Endothelial cell of umbilical vein (primary cell): ENCODE data around the gene RBM20.

Experiments
- EZH2 ChIP-seq: IDR thresholded peaks from 2 replicates; pipeline ENCODE4 v1.6.1; 2012; ENCODE audit warnings: borderline replicate concordance, low read depth, mild to moderate bottlenecking, moderate library complexity, low read length, inconsistent platforms; ENCODE audit not compliant: severe bottlenecking
- GATA2 ChIP-seq: IDR thresholded peaks from 2 replicates; pipeline ENCODE4 v1.7.0; 2011; ENCODE audit warnings: low read depth, mild to moderate bottlenecking, moderate library complexity, mixed read lengths, low read length; ENCODE audit not compliant: insufficient read length, insufficient read depth
- JUN ChIP-seq: IDR thresholded peaks from 2 replicates; pipeline ENCODE4 v1.6.1; 2011; ENCODE audit warnings: borderline replicate concordance, low read depth; ENCODE audit not compliant: insufficient read length, insufficient read depth
- POLR2A ChIP-seq: IDR thresholded peaks from 2 replicates; pipeline ENCODE4 v1.6.1; 2012; ENCODE audit warnings: low read depth, mild to moderate bottlenecking, control low read depth, low read length
- POLR2AphosphoS5 ChIP-seq: IDR thresholded peaks from 2 replicates; pipeline ENCODE4 v1.6.1; 2012; ENCODE audit warnings: low read depth, mild to moderate bottlenecking, control low read depth, low read length, moderate library complexity; ENCODE audit not compliant: insufficient read depth
- TF ChIP-seq, protein P1 (sequence below), 2 donors: IDR thresholded peaks; 1 replicate in 1 of 2; 2 replicates in 1 of 2; pipeline ENCODE4 v1.5.1; 2011; ENCODE audit warnings: low read length in 2 of 2, mild to moderate bottlenecking in 2 of 2, moderate library complexity in 2 of 2, control low read depth in 1 of 2, inconsistent platforms in 1 of 2, low read depth in 1 of 2; ENCODE audit not compliant: insufficient read depth in 1 of 2; ENCODE audit errors: extremely low read depth in 1 of 2
- TF ChIP-seq, protein P2 (sequence below): IDR thresholded peaks from 2 replicates; pipeline ENCODE4 v1.6.1; 2011; ENCODE audit not compliant: insufficient read depth, insufficient read length

DNA sequence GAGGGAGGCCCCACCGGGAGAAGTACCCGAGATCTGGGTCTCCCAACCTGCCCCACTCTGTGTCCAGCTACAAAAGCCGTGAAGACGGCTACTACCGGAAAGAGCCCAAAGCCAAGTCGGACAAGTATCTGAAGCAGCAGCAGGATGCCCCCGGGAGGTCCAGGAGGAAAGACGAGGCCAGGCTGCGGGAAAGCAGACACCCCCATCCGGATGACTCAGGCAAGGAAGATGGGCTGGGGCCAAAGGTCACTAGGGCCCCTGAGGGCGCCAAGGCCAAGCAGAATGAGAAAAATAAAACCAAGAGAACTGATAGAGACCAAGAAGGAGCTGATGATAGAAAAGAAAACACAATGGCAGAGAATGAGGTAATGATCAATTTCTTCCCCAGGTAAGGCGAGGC lies 168.4 kb downstream of the RBM20 start:
- TF ChIP-seq, protein P1, sequence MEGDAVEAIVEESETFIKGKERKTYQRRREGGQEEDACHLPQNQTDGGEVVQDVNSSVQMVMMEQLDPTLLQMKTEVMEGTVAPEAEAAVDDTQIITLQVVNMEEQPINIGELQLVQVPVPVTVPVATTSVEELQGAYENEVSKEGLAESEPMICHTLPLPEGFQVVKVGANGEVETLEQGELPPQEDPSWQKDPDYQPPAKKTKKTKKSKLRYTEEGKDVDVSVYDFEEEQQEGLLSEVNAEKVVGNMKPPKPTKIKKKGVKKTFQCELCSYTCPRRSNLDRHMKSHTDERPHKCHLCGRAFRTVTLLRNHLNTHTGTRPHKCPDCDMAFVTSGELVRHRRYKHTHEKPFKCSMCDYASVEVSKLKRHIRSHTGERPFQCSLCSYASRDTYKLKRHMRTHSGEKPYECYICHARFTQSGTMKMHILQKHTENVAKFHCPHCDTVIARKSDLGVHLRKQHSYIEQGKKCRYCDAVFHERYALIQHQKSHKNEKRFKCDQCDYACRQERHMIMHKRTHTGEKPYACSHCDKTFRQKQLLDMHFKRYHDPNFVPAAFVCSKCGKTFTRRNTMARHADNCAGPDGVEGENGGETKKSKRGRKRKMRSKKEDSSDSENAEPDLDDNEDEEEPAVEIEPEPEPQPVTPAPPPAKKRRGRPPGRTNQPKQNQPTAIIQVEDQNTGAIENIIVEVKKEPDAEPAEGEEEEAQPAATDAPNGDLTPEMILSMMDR (IDR thresholded peaks at IDR 0.05; ENCODE audit: extremely low read depth in 1 of 2, insufficient read depth in 1 of 2, low read depth in 1 of 2, low read length in 2 of 2), result no peak
- no peak for TF ChIP-seq POLR2AphosphoS5
- TF ChIP-seq POLR2A, result no peak
- TF ChIP-seq, protein P2, sequence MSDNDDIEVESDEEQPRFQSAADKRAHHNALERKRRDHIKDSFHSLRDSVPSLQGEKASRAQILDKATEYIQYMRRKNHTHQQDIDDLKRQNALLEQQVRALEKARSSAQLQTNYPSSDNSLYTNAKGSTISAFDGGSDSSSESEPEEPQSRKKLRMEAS, result no peak
- TF ChIP-seq EZH2, result no peak
- no peak for TF ChIP-seq JUN
- no peak for TF ChIP-seq GATA2
